ENCODE results near the gene DLX1.
A peak's percentile ranks its signal among the peaks of the same experiment; 100 is the strongest.
"Not testable (repeated sequence)": the region's sequence is repeated elsewhere in the genome, so short reads cannot be mapped to it uniquely, and the experiment has no call there.

Gene DLX1

DNA sequence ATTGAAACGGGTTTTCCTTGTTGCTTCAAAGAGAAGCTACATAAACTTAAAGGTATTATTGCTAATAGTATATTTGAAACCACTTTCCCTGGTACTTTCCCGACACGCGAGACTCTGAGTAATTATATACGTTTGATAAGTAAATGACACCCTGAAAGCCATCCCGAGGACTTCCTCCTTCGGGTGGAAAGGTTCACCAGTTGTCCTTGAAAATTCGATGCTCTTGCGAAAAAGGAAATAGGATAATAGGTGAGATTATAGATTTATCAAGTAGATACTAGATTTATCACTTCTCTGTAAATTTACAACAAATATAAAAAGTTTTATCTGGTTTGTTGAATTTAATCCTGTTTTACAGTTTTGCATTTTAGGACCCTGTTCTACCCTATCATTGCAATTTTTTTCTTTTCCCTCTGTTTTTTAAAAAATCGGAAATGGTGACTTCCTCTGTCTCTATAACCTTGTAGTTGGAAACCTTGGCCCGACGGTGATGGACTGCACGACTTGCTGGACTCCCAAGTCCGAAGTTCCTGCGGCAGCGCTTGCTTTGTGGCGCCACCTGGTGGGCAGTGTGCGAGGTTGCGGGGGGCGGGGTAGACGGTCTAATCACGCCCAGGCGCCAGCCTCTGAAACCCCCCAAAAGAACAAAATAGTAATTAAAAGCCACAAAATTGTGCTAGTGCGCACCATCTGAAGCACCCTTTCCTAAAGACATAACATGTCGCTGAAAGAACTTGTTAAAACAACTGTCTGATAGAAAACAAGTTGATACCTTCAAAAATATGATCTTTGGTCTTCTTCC, 18.4 kb downstream of the DLX1 start:
- Histone ChIP-seq H3K4me3 (ENCODE audit: low read length) (peak overlapping the region; percentile 81), H3K36me3 (ENCODE audit: insufficient read depth, low read length) (peaks cover 3% of the 10 kb centered on the region), H3K9me3 (replicated peaks; ENCODE audit: low read length) (no peaks in the 10 kb centered on the region), H3K27me3 (ENCODE audit: control insufficient read depth, insufficient read depth, low read length) (no peaks in the 10 kb centered on the region), H3K4me2 (ENCODE audit: low read length) (peak overlapping the region; percentile 99), H3K4me1 (ENCODE audit: control insufficient read depth, insufficient read depth, low read length) (peaks cover 53% of the 10 kb centered on the region), H3K9ac (ENCODE audit: low read depth, low read length) (peak overlapping the region; percentile 72)

DNA sequence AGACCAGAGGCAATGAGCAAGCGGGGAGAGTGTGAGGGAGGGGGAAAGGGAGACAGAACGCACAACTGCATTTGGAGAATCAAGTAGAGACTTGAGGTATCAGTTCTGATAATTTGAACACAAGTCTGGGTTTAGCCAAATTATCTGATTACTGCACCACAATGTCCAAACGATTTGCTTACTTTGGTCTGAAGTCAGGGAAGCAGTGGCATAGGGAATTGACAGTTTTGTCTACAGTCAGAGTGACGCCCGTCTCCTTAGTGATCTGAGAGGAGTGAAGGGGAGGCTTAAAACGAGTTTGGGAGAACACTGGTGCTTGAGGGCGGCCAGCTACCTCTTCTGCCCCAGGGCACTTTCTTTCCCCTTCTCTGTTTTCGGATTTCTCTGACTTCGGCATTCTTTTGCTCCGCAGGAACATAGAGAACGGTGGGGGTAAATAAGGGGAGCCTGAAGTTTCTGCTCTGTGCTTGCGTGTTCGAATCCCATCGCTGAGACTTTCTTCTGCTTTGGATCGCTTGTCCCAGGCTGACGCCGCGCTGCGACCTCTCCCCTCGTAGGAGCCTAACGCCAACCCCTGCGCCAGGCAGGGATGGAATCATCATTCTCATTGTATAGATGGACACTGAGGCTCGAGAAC, 20.3 kb downstream of the DLX1 start:
- H3K4me1 ChIP-seq (ENCODE audit: control insufficient read depth, insufficient read depth, low read length): peaks cover 36% of the 10 kb centered on the region
- peak overlapping the region; percentile 58 for H3K9ac ChIP-seq (ENCODE audit: low read depth, low read length)
- H3K36me3 ChIP-seq (ENCODE audit: insufficient read depth, low read length): peaks cover 3% of the 10 kb centered on the region
- H3K4me3 ChIP-seq (ENCODE audit: low read length): peak overlapping the region; percentile 74
- H3K9me3 ChIP-seq (replicated peaks; ENCODE audit: low read length): no peaks in the 10 kb centered on the region
- H3K27me3 ChIP-seq (ENCODE audit: control insufficient read depth, insufficient read depth, low read length): no peaks in the 10 kb centered on the region
- H3K4me2 ChIP-seq (ENCODE audit: low read length): peak overlapping the region; percentile 91

GRCh38 chr2:172106108-172106961, 21.0 kb downstream of the DLX1 start:
- peak overlapping the region; percentile 91 for H3K4me2 ChIP-seq (ENCODE audit: low read length)
- peak overlapping the region; percentile 58 for H3K9ac ChIP-seq (ENCODE audit: low read depth, low read length)
- H3K4me3 ChIP-seq (ENCODE audit: low read length): peak overlapping the region; percentile 74
- peaks cover 29% of the 10 kb centered on the region for H3K4me1 ChIP-seq (ENCODE audit: control insufficient read depth, insufficient read depth, low read length)
- no peaks in the 10 kb centered on the region for H3K27me3 ChIP-seq (ENCODE audit: control insufficient read depth, insufficient read depth, low read length)
- no peaks in the 10 kb centered on the region for H3K9me3 ChIP-seq (replicated peaks; ENCODE audit: low read length)
- H3K36me3 ChIP-seq (ENCODE audit: insufficient read depth, low read length): no peaks in the 10 kb centered on the region

DNA sequence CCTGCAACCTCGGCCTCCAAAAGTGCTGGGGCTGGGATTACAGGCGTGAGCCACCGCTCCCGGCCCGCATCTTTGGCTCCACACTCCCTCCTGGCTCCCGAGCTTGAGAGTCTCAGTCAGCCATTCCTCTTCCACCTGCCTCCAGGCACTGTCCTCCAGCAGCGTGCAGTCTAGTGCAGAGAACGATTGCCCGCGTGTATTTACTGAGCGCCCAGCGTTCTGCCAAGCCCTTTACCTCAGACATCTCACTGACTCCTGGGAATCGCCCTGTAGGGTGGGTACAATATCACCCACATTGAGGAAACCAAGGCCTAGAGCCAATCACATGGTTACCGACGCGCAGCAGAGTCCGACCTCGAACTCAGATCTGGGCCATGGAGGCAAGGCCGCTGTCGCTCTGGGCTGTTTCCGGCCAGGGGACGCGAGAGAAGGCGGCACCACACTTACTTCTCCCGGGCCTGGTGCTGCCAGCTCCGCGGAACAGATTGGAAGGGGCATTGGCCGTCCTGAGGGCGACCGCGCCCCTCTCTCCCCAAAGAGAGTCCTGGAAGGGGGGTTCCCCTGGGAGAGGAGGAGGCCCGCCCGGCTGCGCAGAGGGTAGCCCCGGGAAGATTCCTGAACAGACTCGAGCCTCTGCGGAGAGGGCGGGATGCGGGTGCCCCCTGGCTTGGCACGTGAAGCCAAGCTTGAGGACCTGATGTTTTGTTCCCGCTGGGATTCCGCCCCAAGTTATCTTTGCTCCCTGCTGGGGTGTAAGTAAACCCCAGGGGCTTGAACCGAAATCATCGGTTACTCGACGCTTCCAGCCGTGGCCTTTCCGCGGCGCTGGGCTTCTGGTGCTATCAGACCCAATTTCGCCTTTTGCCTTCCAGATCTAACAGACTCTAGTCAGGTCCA, 22.6 kb downstream of the DLX1 start:
- Histone ChIP-seq H3K9ac (ENCODE audit: low read depth, low read length) (no peak overlapping the region), H3K4me1 (ENCODE audit: control insufficient read depth, insufficient read depth, low read length) (peaks cover 28% of the 10 kb centered on the region), H3K9me3 (replicated peaks; ENCODE audit: low read length) (no peaks in the 10 kb centered on the region), H3K4me2 (ENCODE audit: low read length) (peak overlapping the region; percentile 45), H3K36me3 (ENCODE audit: insufficient read depth, low read length) (no peaks in the 10 kb centered on the region), H3K27me3 (ENCODE audit: control insufficient read depth, insufficient read depth, low read length) (no peaks in the 10 kb centered on the region), H3K4me3 (ENCODE audit: low read length) (no peak overlapping the region)

DNA sequence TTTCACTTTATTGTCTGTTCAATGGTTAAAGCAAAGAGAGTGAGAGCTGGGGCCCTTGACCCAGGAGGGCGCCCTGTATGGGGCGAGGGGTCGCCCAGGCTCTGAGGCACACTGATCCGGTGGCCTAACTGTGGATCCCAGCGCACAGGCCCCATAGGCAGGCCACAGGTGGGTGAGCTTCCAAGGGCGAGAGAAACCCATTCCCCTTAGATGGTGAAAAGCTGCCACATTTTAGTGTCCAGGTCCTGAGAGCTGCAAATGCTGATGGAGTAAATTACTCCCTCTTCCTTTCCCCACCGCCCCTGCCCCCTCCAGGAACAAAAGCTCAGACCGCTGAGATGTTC, 23.3 kb downstream of the DLX1 start:
- peaks cover 22% of the 10 kb centered on the region for H3K4me1 ChIP-seq (ENCODE audit: control insufficient read depth, insufficient read depth, low read length)
- no peaks in the 10 kb centered on the region for H3K36me3 ChIP-seq (ENCODE audit: insufficient read depth, low read length)
- H3K4me3 ChIP-seq (ENCODE audit: low read length): no peak overlapping the region
- no peak overlapping the region for H3K9ac ChIP-seq (ENCODE audit: low read depth, low read length)
- H3K27me3 ChIP-seq (ENCODE audit: control insufficient read depth, insufficient read depth, low read length): no peaks in the 10 kb centered on the region
- H3K9me3 ChIP-seq (replicated peaks; ENCODE audit: low read length): no peaks in the 10 kb centered on the region
- H3K4me2 ChIP-seq (ENCODE audit: low read length): no peak overlapping the region

GRCh38 chr2:172109256-172109987, 24.1 kb downstream of the DLX1 start:
- Histone ChIP-seq H3K4me2 (ENCODE audit: low read length) (no peak overlapping the region), H3K4me3 (ENCODE audit: low read length) (no peak overlapping the region), H3K9ac (ENCODE audit: low read depth, low read length) (no peak overlapping the region), H3K36me3 (ENCODE audit: insufficient read depth, low read length) (no peaks in the 10 kb centered on the region), H3K4me1 (ENCODE audit: control insufficient read depth, insufficient read depth, low read length) (peaks cover 15% of the 10 kb centered on the region), H3K9me3 (replicated peaks; ENCODE audit: low read length) (no peaks in the 10 kb centered on the region), H3K27me3 (ENCODE audit: control insufficient read depth, insufficient read depth, low read length) (no peaks in the 10 kb centered on the region)

- Histone ChIP-seq H3K9me3 (replicated peaks; ENCODE audit: low read length) (no peaks in the 10 kb centered on the region), H3K27me3 (ENCODE audit: control insufficient read depth, insufficient read depth, low read length) (no peaks in the 10 kb centered on the region), H3K9ac (ENCODE audit: low read depth, low read length) (no peak overlapping the region), H3K4me1 (ENCODE audit: control insufficient read depth, insufficient read depth, low read length) (peaks cover 15% of the 10 kb centered on the region), H3K36me3 (ENCODE audit: insufficient read depth, low read length) (no peaks in the 10 kb centered on the region), H3K4me3 (ENCODE audit: low read length) (no peak overlapping the region), H3K4me2 (ENCODE audit: low read length) (no peak overlapping the region)
Observed at GRCh38 chr2:172109988-172110811, 24.9 kb downstream of the DLX1 start.

DNA sequence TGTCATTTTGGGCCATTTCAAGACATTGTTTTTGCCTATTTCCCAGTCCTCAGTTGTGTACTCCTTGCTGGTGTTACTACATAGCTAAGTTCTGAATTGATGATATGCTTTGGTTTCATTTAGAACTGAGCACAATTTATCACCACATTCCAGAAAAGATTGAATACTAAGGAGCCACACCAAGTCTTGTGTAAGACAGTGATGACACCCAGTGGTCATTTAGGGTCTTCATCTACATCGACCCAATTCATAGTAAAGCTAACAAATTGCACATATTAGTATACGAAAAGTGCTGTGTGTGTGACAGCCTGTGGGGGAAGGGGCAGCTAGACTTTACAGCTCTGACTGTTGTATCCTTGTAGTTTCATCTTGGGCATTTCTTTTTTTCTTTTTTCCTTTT, 28.3 kb downstream of the DLX1 start:
- no peaks in the 10 kb centered on the region for H3K27me3 ChIP-seq (ENCODE audit: control insufficient read depth, insufficient read depth, low read length)
- no peaks in the 10 kb centered on the region for H3K9me3 ChIP-seq (replicated peaks; ENCODE audit: low read length)
- no peak overlapping the region for H3K4me3 ChIP-seq (ENCODE audit: low read length)
- no peak overlapping the region for H3K4me2 ChIP-seq (ENCODE audit: low read length)
- peaks cover 2% of the 10 kb centered on the region for H3K4me1 ChIP-seq (ENCODE audit: control insufficient read depth, insufficient read depth, low read length)
- no peak overlapping the region for H3K9ac ChIP-seq (ENCODE audit: low read depth, low read length)
- H3K36me3 ChIP-seq (ENCODE audit: insufficient read depth, low read length): no peaks in the 10 kb centered on the region

GRCh38 chr2:172114176-172114575, 28.9 kb downstream of the DLX1 start:
- not testable (repeated sequence) for H3K36me3 ChIP-seq (ENCODE audit: insufficient read depth, low read length); H3K9me3 ChIP-seq (replicated peaks; ENCODE audit: low read length); H3K4me3 ChIP-seq (ENCODE audit: low read length); H3K4me2 ChIP-seq (ENCODE audit: low read length); H3K27me3 ChIP-seq (ENCODE audit: control insufficient read depth, insufficient read depth, low read length); H3K9ac ChIP-seq (ENCODE audit: low read depth, low read length); H3K4me1 ChIP-seq (ENCODE audit: control insufficient read depth, insufficient read depth, low read length)

GRCh38 chr2:172114579-172114978, 29.3 kb downstream of the DLX1 start:
- H3K4me2 ChIP-seq (ENCODE audit: low read length): no peak overlapping the region
- no peak overlapping the region for H3K9ac ChIP-seq (ENCODE audit: low read depth, low read length)
- no peaks in the 10 kb centered on the region for H3K36me3 ChIP-seq (ENCODE audit: insufficient read depth, low read length)
- no peak overlapping the region for H3K4me3 ChIP-seq (ENCODE audit: low read length)
- no peaks in the 10 kb centered on the region for H3K9me3 ChIP-seq (replicated peaks; ENCODE audit: low read length)
- peaks cover 10% of the 10 kb centered on the region for H3K4me1 ChIP-seq (ENCODE audit: control insufficient read depth, insufficient read depth, low read length)
- H3K27me3 ChIP-seq (ENCODE audit: control insufficient read depth, insufficient read depth, low read length): no peaks in the 10 kb centered on the region

Measured in skeletal muscle satellite cell (primary cell).